Hepatocyte (in vitro differentiated cells): ENCODE data around the gene OS9. TPM values are rescaled to one million over a fixed set of nuclear protein-coding genes. Genes with fewer than 3 reads are reported as not detected.

Experiments
- DNase-seq: peaks from one replicate; pipeline ENCODE4 v3.0.0-alpha.2; 2016; ENCODE audit warnings: low spot score
- H2AFZ ChIP-seq: fragments of 200-600 bp; sonication (generic); 2 replicates; pipeline ENCODE4 v1.6.0; 2016; ENCODE audit warnings: antibody characterized with exemption, mild to moderate bottlenecking
- H3K27ac ChIP-seq: fragments of 200-600 bp; sonication (generic); 2 replicates; pipeline ENCODE4 v1.5.1; 2016; ENCODE audit warnings: mild to moderate bottlenecking
- H3K27me3 ChIP-seq: fragments of 200-600 bp; sonication (generic); 2 replicates; pipeline ENCODE4 v1.6.1; 2016
- H3K36me3 ChIP-seq: fragments of 200-600 bp; sonication (generic); replicated peaks from 2 replicates; pipeline ENCODE4 v1.5.1; 2016; ENCODE audit warnings: low read depth; ENCODE audit not compliant: insufficient read depth
- H3K4me1 ChIP-seq: fragments of 200-600 bp; sonication (generic); 2 replicates; pipeline ENCODE4 v1.5.1; 2016; ENCODE audit warnings: mild to moderate bottlenecking, moderate library complexity; ENCODE audit not compliant: insufficient read depth
- H3K4me2 ChIP-seq: fragments of 200-600 bp; sonication (generic); 2 replicates; pipeline ENCODE4 v1.6.0; 2016
- H3K4me3 ChIP-seq: fragments of 200-600 bp; sonication (generic); 2 replicates; pipeline ENCODE4 v1.5.1; 2016; ENCODE audit warnings: mild to moderate bottlenecking
- H3K79me2 ChIP-seq: fragments of 200-600 bp; sonication (generic); 2 replicates; pipeline ENCODE4 v1.6.0; 2017; ENCODE audit warnings: mild to moderate bottlenecking
- H3K9me2 ChIP-seq: fragments of 200-600 bp; sonication (generic); replicated peaks from 2 replicates; pipeline ENCODE4 v1.6.0; 2017; ENCODE audit warnings: mild to moderate bottlenecking; ENCODE audit not compliant: insufficient read depth
- H3K9me3 ChIP-seq: fragments of 200-600 bp; sonication (generic); 2 replicates; pipeline ENCODE4 v1.5.1; 2016; ENCODE audit warnings: low read depth, mild to moderate bottlenecking
- H4K20me1 ChIP-seq: fragments of 200-600 bp; sonication (generic); 2 replicates; pipeline ENCODE4 v1.6.0; 2016; ENCODE audit warnings: mild to moderate bottlenecking; ENCODE audit not compliant: insufficient read depth, poor library complexity, severe bottlenecking
- EZH2 ChIP-seq: fragments of 200-600 bp; sonication (generic); IDR thresholded peaks from 2 replicates; pipeline ENCODE4 v1.6.1; 2016; ENCODE audit warnings: antibody characterized with exemption, mild to moderate bottlenecking, borderline replicate concordance
- EZH2phosphoT487 ChIP-seq: fragments of 200-600 bp; sonication (generic); IDR thresholded peaks from one replicate; pipeline ENCODE4 v1.6.1; 2018; ENCODE audit warnings: antibody characterized with exemption, mild to moderate bottlenecking, low read depth, moderate library complexity; ENCODE audit not compliant: unreplicated experiment, severe bottlenecking
- WGBS: methylation state at CpG from one replicate; pipeline ENCODE4 v1.1.6; 2016; ENCODE audit warnings: low lambda C conversion rate; ENCODE audit errors: missing lambda C conversion rate; 5-methylcytosine and 5-hydroxymethylcytosine counted together
- polyA plus RNA-seq: library from polyadenylated mRNA; unstranded; fragments of >200 nt; fragmentation: Nextera tagmentation; extraction: Ambion mirVana; gene quantifications from 2 replicates; pipeline ENCODE4 v1.2.1, GENCODE V29; 2016
- total RNA-seq: library from RNA; depleted of rRNA; stranded (reverse); fragments of >200 nt; gene quantifications from 2 replicates; pipeline ENCODE4 v1.2.3, GENCODE V29; 2014
- TF ChIP-seq, protein P1 (sequence below): fragments of 200-600 bp; sonication (generic); IDR thresholded peaks from 2 replicates; pipeline ENCODE4 v1.5.1; 2016; ENCODE audit warnings: antibody characterized with exemption, mild to moderate bottlenecking; ENCODE audit not compliant: poor library complexity

Gene OS9
- total and polyA plus RNA-seq, 2 experiments from 2014 or later = 243 to 366 TPM

DNA sequence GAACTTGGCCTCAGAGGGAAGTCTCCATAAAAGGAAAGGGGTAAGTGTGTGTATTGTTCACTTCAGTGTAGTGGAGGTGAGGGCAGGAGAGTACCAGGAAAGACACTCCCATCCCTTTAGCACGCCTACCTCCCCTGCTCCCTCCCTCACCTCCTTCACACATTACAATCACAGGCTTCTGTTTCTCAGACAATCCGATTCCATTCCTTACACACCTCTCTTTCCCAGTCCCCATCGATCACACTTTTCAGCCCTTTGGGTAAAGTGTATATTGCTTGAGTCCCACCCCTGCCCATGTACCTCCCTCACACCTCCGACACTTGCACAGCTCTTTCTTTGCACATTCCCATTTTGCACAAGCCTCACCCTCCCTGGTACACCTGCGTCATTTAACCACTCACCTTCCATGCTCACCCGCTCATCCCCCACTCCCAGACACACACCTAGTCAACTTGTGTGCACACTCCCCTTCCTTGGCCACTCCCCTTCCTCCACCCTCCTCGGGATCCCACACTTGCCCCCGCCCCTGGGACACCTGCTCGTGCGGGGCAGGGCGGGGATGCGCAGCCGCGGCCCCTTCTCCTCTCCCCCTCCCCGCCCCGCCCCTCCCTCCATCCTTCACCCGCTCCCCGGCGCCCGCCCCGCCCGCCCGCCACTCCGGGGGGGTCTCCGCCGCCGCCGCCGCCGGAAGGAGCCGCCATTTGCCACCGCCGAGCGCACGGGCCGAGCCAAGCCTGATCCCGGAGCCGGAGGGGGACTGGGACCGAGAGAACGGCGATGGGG lies 60.7 kb downstream of the OS9 start, which contains the start of gene MARCHF9:
MARCHF9 (plus strand) TSS at position 693 of the 783 bp plus-strand sequence. CDS start 426 bp downstream, outside the sequence.
- 8% methylated on average over 6 of the region's 41 CpGs for WGBS
- Histone ChIP-seq H3K9me2 (no peaks in the 10 kb centered on the region), H3K36me3 (no peaks in the 10 kb centered on the region), H3K4me2 (peak within 1 kb of the TSS; percentile 85), H4K20me1 (peaks cover 3% of the 10 kb centered on the region), H2AFZ (peak within 1 kb of the TSS; percentile 30), H3K9me3 (no peaks in the 10 kb centered on the region), H3K27me3 (no peaks in the 10 kb centered on the region), H3K27ac (peak within 1 kb of the TSS; percentile 79), H3K4me3 (peak within 1 kb of the TSS; percentile 56), H3K4me1 (peaks cover 22% of the 10 kb centered on the region), H3K79me2 (peaks cover 31% of the 10 kb centered on the region)
- TF ChIP-seq, protein P1, sequence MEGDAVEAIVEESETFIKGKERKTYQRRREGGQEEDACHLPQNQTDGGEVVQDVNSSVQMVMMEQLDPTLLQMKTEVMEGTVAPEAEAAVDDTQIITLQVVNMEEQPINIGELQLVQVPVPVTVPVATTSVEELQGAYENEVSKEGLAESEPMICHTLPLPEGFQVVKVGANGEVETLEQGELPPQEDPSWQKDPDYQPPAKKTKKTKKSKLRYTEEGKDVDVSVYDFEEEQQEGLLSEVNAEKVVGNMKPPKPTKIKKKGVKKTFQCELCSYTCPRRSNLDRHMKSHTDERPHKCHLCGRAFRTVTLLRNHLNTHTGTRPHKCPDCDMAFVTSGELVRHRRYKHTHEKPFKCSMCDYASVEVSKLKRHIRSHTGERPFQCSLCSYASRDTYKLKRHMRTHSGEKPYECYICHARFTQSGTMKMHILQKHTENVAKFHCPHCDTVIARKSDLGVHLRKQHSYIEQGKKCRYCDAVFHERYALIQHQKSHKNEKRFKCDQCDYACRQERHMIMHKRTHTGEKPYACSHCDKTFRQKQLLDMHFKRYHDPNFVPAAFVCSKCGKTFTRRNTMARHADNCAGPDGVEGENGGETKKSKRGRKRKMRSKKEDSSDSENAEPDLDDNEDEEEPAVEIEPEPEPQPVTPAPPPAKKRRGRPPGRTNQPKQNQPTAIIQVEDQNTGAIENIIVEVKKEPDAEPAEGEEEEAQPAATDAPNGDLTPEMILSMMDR = no peak
- TF ChIP-seq EZH2 (no peak), EZH2phosphoT487 (no peak)
- DNase-seq = peak; percentile 89

DNA sequence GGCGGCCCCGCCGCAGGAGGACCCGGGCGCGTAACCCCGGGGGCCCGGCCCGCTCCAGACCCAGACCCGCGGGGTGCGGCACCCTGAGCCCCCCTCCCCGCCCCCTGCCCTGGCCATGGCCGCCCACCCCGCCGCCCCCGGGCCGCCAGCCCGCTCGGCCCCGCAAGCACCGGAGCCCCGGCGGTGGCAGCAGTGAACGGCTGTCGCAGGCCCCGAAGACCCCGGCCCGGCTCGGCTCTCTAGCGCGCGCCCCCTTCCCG lies 61.2 kb downstream of the OS9 start:
- WGBS = no CpG with 5 or more reads among the region's 34 CpGs
- Histone ChIP-seq H3K27ac (peak overlapping the region; percentile 79), H3K36me3 (no peaks in the 10 kb centered on the region), H3K27me3 (no peaks in the 10 kb centered on the region), H3K9me2 (no peaks in the 10 kb centered on the region), H3K4me1 (peaks cover 22% of the 10 kb centered on the region), H3K79me2 (peaks cover 26% of the 10 kb centered on the region), H2AFZ (no peak overlapping the region), H3K9me3 (no peaks in the 10 kb centered on the region), H4K20me1 (peaks cover 7% of the 10 kb centered on the region), H3K4me3 (peak overlapping the region; percentile 56), H3K4me2 (peak overlapping the region; percentile 85)
- TF ChIP-seq, protein P1 = no peak
- TF ChIP-seq EZH2phosphoT487 (no peak), EZH2 (no peak)
- no peak for DNase-seq

DNA sequence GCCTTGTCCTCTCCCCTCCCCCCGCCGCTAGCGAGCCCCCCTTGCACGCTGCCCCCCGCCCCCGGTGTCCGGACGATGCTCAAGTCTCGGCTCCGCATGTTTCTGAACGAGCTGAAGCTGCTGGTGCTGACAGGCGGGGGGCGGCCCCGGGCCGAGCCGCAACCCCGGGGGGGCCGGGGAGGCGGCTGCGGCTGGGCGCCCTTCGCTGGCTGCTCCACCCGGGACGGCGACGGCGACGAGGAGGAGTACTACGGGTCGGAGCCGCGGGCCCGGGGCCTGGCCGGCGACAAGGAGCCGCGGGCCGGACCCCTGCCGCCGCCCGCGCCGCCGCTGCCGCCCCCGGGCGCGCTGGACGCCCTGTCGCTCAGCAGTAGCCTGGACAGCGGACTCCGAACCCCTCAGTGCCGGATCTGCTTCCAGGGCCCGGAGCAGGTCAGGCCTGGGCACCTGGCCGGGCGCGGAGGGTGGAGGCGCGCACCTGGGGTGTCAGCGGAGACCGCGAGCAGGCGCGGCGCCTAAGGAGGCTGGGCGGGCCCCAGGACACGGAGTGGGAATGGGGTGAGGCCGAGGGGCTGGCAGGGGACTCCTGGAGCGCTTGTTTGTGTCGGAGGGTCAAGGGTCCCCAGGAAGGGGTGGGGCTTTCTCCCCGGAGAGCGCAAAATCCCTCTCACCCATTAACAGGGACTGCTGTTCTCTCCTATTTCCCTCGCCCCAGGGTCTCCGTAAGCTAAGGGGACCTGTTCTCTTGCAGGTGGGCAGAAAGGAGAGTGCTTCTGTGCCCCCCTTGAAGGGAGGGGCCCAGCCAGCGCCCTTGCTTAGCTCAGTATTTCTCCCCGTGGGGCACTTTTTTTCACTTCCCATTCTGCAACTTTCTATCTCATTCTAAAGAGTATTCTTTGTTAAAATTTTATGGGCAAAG lies 61.8 kb downstream of the OS9 start:
- under 1% methylated on average over 39 of the region's 76 CpGs for WGBS

More for the DNA sequence above, 61.8 kb downstream of the OS9 start:
- Histone ChIP-seq H4K20me1 (peaks cover 9% of the 10 kb centered on the region), H3K36me3 (no peaks in the 10 kb centered on the region), H2AFZ (peak overlapping the region; percentile 30), H3K4me1 (peaks cover 18% of the 10 kb centered on the region), H3K79me2 (peaks cover 20% of the 10 kb centered on the region), H3K4me3 (peak overlapping the region; percentile 56), H3K9me3 (no peaks in the 10 kb centered on the region), H3K4me2 (peak overlapping the region; percentile 85), H3K9me2 (no peaks in the 10 kb centered on the region), H3K27ac (peak overlapping the region; percentile 79), H3K27me3 (no peaks in the 10 kb centered on the region)
- DNase-seq = peak; percentile 71
- TF ChIP-seq EZH2phosphoT487 = no peak
